NOMO-1 treated with dmso at 0.1 percent for 144 hours (cell line): ENCODE data around the gene FILIP1.
"Not testable (repeated sequence)": the region's sequence is repeated elsewhere in the genome, so short reads cannot be mapped to it uniquely, and the experiment has no call there.

ENCODE experiments used
- DNase-seq: peaks from one replicate; lab custom pipeline; 2025; ENCODE audit not compliant: unreplicated experiment; lab: John Stamatoyannopoulos, UW

Gene FILIP1

DNA sequence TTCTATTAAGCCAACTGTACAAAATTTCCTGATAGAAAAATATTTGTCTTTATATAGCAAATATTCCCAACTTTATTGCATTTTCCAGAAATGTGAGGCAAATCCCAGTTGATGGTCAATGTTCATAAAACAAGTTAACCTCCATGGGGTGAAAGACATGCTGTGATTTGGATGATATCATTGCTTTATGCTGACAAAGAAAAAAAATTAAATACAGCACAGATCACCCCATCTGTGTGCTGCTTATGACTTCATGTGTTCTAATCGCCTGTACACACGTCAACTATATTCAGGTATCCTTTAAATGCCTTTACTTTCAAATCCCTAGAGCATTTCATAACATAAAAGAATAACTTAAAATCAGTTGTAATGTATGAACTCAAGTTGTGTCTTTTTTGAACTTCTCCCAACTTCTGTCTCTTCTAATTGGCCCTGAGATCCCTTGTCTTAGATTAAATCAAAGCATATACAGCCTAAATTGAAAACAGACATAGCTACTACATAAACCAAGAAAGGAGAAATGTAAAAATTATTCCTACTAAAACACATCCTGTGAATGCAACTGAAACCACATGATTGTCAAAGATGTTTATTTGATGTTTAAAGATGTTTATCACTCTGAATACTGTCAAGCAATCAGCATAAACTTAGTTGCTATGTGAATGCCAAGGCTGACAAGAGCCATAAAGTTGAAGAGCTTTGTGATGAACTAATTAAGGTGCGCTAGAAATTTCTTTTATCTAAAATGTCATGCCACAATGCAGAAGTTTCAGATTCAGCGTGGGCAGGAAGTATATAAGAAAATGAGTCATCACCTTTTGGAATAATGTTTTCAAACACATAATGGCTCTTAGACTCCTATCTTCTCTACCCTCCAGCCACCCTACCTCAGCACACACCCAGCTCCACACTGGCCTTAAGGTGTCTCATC, 68.7 kb downstream of the FILIP1 start:
- no peak for DNase-seq

DNA sequence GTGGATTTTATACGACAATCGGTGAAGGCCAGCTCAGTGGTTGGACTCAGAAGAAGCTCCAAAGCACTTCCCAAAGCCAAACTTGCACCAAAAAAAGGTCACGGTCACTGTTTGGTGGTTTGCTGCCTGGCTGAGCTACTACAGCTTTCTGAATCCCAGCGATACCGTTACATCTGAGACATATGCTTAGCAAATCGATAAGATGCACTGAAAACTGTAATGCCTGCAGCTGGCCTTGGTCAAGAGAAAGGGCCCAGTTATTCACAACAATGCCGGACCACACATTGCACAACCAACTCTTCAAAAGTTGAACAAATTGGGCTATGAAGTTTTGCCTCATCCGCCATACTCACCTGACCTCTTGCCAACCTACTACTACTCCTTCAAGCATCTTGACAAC, 70.2 kb downstream of the FILIP1 start:
- DNase-seq, result no peak

DNA sequence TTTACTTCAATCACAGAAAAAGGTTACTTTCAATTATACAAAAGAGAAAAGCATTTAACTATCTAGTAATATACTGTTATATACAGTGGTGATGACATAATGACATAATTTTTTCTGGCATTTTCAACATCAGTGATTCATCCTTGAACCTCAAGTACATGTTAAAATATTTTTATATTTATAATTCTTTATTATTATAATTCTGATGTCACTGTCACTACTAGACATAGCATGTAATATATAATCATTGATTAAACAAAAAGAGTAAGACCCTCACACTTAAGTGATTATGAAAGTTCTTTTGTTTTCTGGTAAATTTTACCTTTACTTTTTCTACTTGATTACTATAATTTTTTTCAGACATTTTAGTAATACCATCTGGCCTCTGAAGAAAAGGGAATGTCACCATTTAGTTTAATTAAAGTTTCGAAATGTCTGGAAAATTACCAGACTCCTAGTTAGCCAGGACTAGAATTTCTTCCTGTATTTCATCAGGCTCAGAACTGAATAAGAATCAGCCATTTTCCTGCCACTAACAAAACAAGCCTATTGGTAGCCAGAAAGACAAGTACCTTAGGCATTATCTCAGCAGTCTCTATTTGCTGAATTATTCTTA, 71.5 kb downstream of the FILIP1 start:
- DNase-seq, result no peak

DNA sequence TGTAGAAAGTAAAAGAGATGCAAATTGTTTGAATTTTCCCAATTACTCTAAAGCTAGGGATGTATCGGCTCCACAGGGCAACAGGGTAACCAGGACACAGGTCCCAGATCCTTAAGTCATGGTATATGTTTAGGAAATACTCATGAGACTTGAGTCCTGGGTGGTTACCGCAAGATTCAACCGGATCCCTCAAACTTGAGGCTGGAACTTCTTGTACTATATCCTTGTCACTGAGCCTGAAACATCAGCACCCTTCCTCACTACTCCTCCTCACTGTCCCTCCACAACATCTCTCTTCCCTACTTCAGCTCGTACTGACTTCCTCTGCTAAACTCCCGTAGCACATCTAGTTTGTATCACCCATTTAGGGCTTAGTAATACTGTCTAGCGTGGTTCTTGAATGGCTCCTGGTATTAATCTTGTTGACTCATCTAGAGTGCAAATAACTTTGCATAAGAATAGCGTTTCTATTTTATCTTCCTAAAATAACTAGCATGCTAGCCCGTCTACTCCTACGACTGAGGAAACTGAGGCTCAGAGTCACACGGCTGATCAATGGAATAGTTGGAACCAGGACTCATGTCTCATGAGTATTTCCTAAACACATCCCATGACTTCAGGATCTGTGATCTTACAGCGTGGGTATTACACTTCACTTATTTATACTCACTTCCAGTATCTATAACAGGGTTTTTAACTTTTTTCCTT, 72.1 kb downstream of the FILIP1 start:
- no peak for DNase-seq

- DNase-seq, result no peak
Observed at GRCh38 chr6:75419980-75420379, 73.6 kb downstream of the FILIP1 start.

GRCh38 chr6:75419416-75419815, 74.2 kb downstream of the FILIP1 start:
- DNase-seq, result no peak

GRCh38 chr6:75418233-75418632, 75.4 kb downstream of the FILIP1 start:
- no peak for DNase-seq

DNA sequence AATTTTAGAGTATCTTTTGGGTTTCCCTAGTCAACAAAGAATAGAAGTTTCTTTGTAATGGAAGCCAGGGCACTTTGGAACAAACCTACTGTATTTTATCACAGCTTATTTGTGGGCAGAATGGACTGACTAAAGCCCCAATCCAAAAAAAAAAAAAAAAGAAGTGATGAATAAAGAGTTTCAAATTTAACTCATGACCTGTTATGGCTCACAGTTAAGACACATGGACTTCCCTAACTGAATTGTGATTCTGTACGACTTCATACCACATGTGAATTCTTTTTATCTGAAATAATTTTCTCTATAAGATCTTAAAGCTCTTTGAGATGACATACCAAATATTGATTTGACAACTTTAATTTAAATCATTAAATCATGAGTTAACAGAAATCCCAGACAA, 77.2 kb downstream of the FILIP1 start:
- no peak for DNase-seq

DNA sequence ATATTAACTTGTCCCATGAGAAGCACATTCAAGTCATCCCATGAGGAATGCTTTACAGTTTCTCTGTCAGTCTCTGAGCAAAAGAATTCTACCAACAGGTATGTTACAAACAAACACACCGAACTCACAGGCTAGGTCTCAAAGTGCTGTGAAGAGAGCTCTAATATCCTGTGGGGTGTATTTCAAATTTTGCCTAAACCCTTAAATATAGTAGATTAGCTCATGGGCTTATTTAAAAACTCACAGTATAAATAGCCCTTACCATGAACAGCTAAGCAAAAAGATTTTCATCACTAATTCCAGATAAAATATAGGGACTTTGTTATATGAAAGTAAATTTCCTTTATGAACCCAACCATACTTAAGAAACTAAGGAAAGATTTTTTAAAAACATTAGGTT, 77.8 kb downstream of the FILIP1 start:
- no peak for DNase-seq

GRCh38 chr6:75414445-75415021, 79.1 kb downstream of the FILIP1 start:
- no peak for DNase-seq

- DNase-seq, result no peak
Observed at GRCh38 chr6:75412969-75413662, 80.5 kb downstream of the FILIP1 start.

DNA sequence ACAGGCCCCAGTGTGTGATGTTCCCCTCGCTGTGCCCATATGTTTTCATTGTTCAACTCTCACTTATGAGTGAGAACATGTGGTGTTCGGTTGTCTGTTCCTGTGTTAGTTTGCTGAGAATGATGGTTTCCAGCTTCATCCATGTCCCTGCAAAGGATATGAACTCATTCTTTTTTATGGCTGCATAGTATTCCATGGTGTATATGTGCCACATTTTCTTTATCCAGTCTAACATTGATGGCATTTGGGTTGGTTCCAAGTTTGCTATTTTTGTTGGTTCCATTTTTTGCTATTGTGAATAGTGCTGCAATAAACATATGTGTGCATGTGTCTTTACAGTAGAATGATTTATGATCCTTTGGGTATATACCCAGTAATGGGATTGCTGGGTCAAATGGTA, 83.0 kb downstream of the FILIP1 start:
- not testable (repeated sequence) for DNase-seq

DNA sequence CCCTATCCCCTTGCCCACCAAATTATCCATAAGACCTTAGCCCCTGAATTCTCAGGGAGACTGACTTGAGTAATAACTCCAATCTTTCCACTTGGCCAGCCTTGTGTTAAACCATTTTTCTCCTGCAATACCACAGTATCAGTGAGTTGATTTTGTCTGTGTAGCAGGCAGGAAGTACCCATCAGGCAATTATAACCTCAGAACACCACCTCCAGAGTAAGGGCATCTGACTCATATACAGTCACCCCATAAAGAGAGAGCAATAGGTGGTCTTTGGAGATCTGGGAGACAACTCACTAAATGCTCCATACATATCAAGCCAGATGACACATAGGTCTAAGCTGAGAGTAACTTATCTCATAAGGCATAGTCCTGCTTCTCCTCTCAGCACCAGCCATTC, 83.7 kb downstream of the FILIP1 start:
- no peak for DNase-seq

DNA sequence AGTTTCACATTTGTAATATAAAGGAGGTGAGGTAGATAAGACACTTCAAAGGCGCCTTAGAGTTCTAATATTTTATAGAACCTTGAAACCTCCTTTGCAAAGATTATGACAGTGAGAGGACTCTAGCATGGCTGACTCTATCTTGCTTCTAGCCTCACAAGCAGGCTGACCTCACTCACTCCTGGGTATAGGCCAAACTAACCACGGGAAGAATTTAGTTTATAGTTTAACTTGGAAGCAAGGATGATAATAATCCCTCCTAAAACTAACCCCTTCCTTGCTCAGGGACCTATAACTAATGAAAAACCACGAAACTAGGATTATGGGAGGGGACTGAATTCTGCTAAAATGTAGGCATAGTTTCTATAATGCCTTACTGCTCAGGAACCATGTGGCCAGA, 84.3 kb downstream of the FILIP1 start:
- no peak for DNase-seq

DNA sequence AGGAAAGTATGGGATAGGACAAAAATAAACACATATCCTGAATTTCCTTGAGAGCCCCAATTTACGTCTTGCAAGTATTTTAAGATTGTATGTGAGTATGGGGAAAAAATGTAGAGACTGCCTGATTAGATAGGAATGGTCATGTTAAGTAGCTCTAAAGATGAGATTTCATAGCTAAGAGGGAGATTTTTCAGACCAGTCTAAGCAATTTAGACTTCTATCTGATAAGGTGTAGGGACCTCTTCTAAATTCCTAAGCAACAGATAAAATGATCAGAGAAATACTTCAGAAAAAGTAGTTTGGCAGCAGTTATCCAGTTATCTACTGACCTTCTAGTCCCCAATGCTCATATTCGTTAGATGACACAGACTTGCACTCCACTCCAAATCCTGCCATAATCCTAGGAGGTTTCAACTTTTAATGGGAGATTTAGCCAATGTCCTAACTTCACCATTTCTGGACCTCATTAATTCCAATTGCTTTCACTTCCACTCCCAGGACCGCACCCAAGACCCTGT, 90.0 kb downstream of the FILIP1 start:
- DNase-seq, result no peak

DNA sequence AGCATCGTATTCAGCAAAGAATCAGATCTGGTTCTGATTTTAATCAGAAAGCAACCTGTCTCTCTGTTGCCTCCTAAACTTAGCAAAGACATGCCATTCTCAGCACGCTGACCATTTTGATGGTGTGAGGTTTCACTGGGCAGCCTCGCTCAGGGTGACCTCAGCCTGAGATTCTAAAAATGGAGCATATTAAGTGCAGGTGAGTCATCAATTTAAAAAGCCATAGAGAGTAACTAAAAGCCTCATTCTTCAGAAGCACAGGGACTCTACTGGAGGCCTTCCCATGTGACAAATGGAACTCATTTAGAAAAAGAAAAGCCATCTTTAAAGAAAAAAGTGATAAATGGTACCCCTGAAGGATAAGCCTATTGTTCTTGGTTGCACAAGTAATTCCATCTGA, 91.3 kb downstream of the FILIP1 start:
- no peak for DNase-seq

DNA sequence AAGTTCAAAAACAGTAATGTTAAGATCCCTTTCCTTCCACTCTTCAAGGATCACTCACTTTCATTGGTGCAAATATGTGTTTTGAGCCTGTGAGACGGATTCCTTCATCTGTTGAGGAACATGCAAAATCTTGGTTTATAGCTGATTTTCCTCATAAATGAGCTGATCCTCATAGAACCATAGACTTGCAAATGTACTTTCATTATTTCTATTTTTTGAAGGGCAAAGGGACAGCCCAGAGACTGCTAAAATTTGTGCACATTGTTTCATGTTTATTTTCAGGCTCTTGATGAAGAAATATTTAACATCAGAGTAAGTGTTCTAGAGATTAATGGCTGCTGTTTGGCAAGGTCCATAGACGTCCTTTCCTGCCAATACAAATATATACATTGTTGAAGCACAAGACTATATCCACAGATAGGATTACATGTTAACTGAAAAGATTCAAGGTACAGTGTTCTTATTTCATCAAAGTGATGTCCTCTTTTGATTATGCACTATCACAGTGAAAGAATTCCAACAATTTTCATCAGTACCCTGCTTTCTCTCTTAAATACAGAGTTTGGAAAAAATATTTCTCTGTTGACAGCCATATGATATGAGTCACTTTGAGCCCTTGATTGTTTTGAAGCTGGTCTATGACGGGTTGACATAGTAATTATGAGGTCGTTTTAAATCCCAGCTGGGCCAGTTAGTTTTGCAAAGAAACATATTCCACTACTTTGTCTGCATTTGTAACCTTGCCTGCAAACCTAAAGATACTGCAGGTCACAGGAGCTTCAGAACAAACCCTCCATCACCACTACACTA, 95.7 kb downstream of the FILIP1 start:
- no peak for DNase-seq

GRCh38 chr6:75397171-75397570, 96.4 kb downstream of the FILIP1 start:
- DNase-seq, result no peak

DNA sequence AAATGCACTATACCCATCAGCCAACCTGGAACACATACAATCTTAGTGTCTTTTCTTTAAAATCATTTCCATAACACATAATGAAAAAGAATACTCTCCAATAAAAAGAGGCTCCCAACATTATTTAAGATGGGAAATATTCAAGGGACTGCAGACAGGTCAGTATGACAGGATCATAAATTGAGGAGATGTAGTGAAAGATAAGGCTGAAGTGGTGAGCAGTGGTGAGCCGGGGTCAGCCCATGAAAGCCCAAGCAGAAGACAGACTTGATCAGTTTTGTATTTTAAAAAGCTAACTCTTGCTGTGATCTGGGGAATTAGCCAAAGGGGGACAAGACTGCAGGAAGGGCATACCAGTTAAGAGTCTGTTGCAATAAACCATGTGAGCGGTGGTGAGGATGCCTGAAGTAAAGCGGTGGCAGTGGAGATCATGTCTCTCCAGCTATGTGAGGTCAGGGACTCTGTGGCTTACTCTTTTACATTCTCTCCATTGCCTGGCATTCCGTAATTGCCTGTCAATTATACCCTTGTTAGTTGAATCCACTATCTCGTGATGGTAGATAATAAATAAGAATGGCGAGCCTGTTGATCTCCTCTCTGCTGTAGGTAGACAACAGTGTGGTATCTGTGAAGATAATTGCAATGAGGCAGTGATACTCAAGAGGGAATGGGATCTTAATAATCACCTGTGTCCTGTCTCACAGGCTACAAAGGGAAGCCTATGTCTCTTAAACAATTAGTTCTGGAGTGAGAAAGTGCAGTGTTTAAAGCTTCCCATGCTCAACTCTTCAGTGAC, 97.4 kb downstream of the FILIP1 start:
- no peak for DNase-seq
